HL-60 (cell line): ENCODE data around the gene FGGY.

Source experiments
- POLR2AphosphoS5 ChIP-seq: IDR thresholded peaks from 2 replicates; pipeline ENCODE4 v1.6.1; 2012; ENCODE audit warnings: low read depth
- SPI1 ChIP-seq: IDR thresholded peaks from 2 replicates; pipeline ENCODE4 v1.6.1; 2012; ENCODE audit warnings: low read depth, mild to moderate bottlenecking, borderline replicate concordance
- TF ChIP-seq, protein P1 (sequence below): IDR thresholded peaks from one replicate; pipeline ENCODE4 v1.5.1; 2011; ENCODE audit warnings: low read length, control low read depth, inconsistent platforms; ENCODE audit not compliant: insufficient read depth

DNA sequence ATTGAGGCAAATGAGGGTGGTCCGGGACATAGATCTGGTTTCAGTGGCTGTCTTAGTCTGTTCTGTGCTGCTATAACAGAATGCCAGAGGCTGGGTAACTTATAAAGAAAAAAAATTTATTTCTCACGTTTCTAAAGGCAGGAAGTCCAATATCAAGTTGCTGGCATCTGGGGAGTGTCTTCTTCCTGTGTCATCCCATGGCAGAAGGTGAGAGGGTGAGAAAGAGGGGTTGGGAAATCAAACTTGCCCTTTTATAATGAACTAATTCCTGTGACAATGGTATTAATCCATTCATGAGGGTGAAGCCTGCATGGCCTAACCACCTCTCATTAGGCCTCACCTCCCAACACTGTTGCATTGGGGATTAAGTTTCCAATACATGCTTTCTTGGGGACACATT, 3.7 kb upstream of the FGGY start:
- TF ChIP-seq, protein P1, sequence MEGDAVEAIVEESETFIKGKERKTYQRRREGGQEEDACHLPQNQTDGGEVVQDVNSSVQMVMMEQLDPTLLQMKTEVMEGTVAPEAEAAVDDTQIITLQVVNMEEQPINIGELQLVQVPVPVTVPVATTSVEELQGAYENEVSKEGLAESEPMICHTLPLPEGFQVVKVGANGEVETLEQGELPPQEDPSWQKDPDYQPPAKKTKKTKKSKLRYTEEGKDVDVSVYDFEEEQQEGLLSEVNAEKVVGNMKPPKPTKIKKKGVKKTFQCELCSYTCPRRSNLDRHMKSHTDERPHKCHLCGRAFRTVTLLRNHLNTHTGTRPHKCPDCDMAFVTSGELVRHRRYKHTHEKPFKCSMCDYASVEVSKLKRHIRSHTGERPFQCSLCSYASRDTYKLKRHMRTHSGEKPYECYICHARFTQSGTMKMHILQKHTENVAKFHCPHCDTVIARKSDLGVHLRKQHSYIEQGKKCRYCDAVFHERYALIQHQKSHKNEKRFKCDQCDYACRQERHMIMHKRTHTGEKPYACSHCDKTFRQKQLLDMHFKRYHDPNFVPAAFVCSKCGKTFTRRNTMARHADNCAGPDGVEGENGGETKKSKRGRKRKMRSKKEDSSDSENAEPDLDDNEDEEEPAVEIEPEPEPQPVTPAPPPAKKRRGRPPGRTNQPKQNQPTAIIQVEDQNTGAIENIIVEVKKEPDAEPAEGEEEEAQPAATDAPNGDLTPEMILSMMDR: no peak
- TF ChIP-seq SPI1: no peak
- no peak for TF ChIP-seq POLR2AphosphoS5
